Activated CD8-positive, alpha-beta memory T cell treated with anti-CD3 and anti-CD28 coated beads, Interleukin-2, amount 50 U/mL, for 48 hours (primary cell): Measurements from ENCODE around the gene CAMSAP1.

Experiments
- DNase-seq: peaks from one replicate; pipeline ENCODE4 v3.0.0-alpha.2; 2020

Gene CAMSAP1

DNA sequence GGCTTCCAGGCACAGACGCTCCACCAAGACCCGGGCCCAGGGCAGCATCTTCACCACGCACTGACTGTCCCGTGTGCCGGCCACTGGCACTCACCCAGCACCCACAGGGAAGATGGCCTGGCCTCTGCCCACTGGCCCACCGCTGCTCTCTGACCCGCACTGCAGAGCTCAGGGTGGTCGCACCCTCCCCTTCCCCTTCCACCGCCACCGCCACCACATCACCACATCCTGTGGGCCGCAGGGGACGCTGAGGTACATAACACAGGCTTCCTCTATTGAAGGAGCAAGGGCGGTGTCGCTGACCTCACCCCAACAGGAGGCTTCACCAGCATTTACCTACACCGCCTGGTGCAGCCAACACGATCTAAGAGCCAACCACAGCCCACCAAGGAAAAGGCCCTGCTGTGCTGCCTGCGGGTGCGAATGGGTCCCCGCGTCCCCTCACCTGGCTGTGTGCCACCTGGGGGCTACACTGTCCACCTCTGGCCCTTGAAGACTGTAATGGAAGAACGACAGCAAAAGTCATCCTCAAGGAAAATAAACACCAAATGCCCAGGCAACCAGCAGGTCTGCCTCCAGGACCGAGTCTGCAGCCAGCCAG, 101.8 kb downstream of the CAMSAP1 start:
- no peak for DNase-seq

DNA sequence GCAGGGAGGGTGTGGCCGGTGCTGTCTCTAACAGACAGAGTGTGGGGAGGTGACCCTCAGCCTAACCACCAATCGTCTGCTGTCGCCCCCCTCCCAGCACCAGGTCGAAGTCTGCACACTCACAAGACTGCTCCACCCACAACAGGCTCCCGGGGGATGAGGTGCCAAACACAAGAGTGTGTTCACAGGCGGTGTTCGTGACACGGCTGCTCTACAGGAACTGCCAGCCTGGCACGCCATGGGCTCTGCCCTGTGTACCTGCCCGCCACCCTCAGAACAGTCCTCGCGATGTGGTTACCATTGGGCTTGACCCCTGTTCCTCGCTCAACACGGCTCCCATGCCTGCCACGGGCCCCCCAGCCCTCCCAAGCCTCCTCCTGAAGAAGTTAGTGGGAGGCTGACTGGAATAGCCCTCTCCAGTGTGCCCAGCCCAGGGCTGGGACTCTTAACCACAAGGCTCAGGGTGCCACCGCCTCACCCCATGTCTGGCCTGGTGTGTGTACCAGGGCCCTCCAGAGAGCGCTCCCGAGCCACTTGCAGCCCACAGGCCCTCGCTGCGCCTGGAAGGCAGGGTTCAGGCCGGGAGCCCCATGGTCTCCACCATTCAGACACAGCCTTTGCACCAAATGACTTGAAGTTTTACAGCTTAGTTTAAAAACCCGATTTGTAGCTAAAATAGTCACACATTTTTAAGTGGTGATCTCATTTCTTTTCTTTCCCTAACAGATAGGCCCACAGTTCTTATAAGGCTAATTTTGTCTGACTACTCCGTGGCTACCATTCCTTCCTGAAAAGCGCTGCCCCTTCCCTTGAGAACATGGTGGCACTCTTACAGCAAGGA, 102.5 kb downstream of the CAMSAP1 start:
- no peak for DNase-seq

DNA sequence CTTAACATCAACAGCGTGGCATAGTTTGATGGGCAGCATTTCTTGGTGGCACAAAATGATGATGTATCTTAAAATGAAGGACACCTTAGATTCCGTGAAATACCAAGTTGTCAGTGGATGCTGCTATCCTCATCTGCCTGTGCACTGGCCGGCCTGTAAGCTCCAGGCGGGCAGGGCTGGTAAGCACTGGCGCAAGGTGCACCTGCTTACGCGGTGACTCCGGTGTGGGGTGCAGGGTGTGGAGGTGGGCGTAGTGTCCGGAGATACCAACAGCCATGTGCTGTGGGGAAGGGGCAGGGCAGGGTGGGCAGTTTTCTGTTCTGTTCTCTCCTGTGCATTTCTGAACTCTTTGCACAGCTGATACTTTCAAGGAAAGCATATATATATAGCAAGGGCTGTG, 103.9 kb downstream of the CAMSAP1 start:
- no peak for DNase-seq

DNA sequence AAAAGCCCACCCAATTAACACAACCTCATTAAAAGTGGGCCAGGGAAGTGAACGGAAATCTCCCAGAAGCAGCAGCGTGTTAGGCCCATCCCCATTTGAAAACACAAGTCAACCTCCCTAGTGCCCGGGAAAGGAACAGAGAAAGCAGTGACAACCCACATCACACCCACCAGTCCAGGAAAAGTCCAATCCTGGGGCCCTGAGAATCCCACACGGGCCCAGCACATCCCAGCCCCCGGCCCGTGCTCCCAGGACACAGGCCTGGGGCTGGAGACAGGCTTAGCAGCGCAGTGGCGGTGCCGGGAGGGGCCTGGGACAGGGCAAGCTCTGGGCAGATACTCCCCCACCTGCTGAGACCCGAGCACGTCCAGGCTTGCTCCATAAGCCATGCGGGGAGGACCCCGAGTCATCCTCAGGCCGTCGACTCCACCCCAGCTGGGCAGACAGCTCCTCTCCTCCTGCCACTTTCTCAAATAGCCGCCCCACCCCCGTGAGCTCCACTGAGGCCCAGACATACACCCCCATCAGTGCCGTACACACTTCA, 104.4 kb downstream of the CAMSAP1 start:
- no peak for DNase-seq

DNA sequence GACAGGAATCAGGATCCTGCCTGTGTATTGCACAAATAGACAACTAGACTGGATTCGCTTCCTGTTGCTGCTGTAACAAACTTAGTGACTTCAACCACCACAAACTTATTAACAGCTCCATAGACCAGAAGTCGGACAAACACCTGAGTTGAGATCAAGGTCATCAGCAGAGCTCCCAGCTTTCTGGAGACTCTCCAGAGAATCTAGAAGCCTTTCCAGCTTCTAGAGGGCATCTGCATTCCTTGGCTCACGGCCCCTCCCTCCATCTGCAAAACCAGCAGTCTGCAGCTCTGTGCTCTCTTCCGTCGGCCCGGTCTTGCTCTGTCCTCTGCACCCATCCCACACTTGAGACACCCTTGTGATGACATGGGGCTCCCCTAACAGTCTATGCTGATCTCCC, 106.3 kb downstream of the CAMSAP1 start:
- DNase-seq = no peak

DNA sequence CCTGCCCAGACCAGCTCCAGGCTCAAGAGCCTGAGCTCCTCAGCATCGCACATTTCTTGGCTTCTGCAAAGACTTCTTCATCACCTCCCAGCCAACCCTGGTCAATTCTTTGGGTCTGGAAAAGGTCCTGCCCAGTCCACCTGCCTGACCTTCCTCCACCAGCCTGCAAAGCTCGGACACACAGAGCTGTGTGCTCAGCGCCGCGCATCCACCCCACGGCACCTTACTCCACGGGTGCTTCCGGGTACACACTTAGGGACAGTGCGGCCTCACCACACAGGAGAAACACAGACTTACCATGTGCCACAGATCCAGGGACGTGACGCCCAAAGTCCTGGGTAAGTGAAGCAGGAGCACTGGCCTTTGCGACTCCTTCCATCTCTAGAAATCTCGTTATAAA, 108.1 kb downstream of the CAMSAP1 start:
- no peak for DNase-seq

DNA sequence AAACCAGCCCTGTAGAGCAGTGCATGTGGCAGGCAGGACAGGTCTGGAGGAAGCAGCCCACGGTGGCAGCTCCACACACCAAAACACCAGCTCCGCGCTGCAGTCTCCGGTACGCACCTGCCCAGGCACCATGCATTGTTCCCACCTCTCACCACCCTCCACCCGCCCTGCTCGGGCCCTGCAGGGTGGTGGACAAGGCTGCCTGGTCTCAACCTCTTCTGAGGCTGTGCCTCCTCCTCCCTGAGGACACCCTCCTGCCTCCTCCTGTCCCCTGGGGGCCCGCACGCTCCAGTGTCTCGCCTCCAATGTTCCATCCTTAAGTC, 109.1 kb downstream of the CAMSAP1 start:
- no peak for DNase-seq

DNA sequence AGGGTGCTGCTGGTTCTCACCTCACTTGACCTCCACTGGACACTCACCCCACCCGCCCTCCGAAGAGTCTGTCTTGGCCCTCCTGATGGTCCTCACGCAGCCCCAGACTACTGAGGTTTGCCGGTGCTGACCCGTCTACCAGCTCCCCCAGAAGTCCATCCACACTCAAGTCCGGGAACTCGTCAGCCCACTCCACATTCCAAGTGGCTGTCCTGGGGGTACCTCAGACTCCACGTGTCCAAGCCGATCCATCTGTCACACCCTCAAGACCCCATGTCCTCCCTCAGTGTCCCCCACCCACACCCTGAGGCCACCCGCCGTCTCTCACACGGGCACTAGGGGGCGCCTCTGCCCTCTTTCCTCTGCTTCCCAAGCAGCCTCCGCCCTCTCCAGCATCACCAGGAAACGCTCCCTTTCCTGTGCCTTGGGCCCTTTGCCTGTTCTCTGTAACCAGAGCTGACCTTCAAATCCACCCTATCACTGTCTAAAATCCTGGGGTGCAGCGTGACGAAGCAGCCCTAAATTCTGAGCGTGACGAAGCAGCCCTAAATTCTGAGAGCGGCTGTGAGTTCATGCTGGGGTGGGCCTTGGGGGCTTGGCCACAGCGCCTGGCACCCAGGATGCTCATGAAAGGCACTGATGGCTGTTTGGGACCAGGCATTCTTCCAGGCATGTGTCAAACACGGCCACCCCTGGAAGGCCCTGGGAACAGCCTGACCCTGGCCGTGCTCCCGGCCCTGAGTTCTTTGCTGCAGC, 109.7 kb downstream of the CAMSAP1 start:
- peak; percentile 78 for DNase-seq

DNA sequence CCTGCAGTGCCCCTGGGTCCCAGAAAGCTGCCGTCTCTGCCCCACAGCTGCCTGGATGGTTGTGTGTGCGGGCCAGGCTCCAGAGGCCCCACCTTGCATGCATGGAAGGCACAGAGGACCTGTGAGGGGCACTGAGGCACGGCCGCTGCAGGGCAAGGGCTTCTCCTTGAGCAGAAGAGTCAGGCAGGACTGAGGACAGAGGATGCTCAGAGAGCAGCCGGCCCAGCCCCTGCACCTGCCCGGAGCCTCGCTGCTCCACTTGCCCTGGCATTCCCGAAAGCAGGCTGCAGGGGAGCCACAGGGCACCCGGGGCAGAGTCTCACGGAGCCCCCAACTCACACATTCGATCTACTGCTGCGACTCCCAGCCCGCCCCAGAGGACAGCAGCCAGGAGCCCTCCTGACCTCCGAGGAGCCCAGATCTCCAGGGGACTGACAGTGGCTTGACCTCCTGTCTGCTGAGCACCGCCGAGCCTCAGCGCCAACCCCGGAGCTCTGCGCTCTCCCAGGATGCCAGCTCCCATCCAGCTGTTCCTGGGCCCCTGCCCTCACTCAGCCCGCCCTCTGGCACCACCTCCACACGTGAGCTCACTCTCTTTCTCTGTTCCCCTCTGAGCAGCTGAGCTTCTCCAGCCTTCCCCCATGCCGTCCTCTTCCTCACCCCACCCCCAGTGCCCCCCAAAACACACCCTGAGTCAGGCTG, 110.4 kb downstream of the CAMSAP1 start:
- no peak for DNase-seq

DNA sequence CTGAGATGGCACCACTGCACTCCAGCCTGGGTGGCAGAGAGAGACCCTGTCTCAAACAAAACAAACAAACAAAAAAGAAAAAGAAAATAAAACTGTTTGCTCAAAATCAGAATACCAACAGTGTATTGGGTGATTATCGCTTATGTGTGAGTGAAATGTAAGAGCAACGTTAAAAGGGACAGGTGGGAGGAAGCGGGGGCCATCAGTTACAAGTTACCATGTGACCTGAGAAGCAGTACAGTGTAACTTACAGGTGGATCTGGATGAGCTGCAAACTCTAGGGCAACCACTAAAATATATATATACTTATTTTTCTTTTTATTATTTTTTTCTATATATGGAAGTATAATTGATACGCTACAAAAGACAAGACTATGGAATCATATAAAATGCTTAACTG, 112.0 kb downstream of the CAMSAP1 start:
- DNase-seq = no peak

DNA sequence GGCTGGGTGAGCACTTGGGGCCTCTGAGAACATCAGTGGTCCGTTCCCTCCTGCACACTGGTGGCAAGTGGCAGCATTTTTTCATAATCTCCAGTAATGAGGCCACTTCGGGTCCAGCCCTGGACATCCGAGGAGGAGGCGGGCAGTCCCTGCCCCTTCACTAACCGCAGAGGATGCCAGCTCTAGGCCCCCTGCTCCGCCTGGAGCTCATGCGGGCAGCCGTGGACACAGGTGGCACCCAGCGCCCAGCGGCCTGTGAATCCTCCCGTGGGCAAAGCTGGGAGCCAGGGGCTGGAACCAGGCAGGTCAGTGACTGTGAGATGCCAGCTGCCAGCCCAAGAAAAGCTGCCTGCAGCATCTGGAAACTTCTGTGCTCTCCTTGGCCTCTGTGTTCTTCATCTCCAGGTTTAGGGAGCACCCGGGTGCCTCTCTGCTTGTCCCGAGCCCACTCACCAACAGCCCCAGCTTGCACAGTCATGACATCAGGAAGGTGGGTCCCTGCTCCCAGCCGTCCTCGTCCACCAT, 112.9 kb downstream of the CAMSAP1 start:
- no peak for DNase-seq

DNA sequence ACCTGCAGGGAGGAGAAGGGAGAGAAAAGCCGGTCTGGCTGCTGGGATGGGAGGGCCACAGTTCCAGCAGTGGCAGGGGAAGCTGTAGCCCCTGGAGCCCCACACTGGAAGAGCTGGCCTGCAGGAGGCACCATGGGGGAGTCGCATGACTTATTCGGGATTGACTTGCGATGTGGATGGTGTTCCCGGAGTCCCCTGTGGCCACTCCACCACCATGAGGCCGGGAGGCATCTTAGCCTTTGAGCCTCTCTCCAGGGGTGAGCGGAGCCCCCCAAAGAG, 113.3 kb downstream of the CAMSAP1 start:
- no peak for DNase-seq

DNA sequence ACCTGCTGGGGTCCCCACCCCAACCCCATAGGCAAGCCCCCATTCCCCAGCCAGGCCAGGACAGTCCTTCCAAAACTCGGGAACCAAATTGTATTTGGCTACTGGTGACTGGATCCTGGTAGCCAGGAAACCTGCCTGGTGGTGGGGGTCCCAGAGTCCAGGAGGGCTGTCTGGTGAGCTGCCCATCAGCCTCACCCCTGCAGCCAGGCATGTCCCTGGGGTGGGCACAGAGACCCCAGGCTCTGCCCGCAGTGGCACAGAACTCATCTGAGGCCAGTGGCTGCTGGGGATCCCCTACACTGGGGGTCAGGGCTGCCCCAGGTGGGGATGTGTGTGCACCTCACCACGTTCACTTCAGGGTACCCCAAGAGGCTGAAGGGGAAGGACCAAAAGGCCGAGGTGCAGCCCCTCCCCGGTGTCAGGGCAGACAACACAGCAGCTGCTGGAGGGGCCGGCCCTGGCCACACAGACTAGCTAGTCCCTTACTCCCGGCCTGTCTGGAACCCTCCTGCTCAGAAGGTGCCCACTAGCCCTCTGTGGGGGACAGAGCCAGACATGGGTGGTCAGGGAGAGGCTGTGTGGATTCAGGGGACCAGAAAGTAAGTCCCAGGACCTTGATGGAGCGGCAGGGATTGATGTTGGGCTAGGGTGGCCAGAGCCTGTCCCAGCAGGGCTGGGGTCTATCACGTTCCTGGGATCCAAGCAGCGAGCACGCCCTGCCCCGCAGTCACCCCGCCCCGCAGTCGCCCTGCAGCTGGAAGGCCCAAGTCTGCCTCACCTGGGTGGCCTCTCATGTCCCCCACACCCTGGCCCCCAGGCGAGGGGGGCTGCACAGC, 113.9 kb downstream of the CAMSAP1 start:
- DNase-seq = no peak

DNA sequence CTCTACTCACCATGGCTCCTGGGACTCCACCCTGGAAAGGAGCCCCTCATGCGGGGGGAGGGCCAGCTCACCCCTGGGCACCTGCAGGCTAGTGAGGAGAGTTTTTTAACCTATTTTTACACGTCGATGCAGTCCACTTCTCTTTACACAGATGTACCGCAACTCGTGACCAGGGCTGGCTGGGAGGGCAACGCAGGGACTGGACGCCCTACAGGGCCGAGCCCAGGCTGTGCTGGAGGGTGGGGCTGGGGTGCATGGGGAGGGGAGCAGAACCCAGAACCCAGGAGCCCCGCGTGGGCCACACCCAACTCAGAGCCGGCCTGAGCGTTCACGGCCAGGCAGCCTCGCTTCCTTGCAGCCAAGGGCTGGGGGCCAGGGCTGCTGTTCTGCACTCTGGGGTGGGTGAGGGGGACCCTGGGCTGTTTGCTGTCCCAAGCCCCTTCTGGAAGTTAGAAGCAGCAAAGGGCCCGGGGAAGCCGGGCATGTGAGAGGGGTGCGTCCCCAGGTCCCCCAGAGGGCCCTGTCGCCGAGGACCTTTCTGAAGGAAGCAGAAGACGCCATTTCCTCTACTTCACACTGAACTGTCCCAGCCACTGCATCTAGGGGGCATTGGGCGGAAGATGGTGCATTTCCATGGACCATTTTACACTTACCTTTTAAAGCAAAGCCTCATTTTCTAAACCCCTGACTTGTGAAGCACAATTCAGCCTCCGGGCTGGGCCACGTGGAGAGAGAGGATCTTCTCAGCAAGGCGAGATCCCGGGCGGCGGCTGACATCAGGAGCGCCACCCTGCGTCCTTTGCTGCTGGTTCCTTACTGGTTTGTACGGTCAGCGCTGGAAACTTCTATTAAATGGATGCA, 114.8 kb downstream of the CAMSAP1 start:
- no peak for DNase-seq

DNA sequence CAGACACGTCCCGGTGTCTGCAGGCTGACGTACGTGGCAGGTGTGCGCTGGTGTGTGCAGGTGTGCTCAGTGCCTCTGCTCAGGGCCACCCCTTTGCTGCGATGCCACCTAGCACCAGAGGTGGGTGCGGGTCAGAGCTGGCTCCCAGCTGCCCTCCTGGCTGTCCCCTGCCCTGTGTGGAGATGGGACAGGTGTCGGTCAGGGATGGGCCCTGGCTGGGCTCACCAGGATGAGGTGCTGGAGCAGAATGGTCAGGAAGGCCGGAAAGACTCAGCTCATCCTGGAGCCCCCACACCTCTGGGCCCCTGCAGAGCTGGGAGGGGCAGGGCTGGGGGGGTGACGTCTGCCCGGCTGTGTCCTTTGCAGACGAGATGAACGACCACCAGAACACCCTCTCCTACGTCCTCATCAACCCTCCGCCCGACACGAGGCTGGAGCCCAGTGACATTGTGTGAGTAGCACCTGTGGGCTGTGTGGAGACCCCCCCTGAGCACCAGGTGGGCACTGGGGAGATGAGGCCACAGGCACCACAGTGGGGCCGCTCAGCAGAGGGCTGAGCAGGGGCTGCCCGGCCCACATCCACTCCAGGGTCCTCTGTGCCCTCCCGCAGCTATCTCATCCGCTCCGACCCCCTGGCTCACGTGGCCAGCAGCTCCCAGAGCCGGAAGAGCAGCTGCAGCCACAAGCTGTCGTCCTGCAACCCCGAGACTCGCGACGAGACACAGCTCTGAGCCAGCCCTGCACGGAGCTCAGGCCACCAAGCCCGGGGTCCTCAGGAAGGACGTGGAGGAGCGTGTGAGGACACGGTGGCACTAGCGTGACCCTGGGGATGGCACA, 115.7 kb downstream of the CAMSAP1 start:
- no peak for DNase-seq

DNA sequence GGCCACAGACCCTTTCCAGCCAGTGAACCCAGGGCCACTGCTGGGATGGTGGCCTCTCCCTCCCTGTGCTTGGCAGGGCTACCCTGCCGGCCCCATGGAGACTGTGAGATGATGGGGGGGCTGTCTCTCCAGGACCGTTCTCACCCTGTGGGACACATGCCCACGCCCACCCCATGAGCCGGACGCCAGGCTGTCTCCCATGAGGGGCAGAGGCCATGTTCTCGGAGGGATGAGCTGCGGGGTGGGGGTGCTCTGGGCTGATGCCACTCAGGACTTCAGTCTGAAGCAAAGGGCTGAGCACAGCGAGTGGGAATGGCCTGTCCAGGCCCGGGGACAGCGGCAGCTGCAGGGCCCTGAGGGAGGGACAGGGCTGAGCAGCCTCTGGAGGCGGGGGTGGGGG, 116.5 kb downstream of the CAMSAP1 start:
- DNase-seq = no peak

DNA sequence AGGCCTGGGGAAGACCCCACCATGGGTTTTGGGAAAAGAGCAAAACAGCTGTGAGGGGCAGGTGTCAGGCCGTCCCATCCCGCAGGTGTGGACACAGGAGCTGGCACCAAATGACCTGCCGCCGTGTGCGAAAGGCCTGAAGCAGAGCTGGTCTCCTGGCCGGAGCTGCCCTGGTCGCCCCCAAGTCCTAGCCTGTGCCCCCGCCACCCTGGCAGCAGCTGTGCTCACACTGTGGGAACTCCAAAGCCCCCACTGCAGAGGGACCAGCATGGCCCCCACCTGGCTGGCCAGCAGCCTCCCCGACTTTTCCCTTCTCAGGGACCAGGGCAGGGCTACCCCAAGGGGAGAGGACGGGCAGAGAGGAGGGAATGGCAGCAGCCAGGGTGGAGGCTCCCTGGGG, 117.0 kb downstream of the CAMSAP1 start:
- DNase-seq = no peak

DNA sequence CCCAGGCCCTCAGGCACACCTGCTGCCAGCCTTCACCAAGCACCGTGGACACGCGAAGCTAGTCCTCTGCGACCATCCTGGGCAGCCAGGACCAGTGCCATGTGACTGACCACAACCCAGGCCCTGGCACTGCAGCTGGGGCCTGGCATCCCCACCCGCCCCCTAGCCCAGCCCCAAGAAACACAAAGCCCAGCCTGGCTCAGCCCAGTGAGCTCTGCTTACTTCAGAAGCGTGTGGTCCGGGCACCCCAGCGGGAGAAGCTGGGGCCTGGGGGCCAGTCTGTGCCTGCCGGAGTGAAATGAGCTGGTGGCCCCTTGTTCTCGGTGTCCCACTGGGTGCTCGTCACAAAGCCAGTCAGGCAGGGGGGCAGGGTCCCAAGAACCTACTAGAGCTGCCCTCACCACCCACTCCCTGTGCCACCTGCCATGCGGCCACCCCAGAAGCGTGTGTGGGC, 117.5 kb downstream of the CAMSAP1 start:
- no peak for DNase-seq

DNA sequence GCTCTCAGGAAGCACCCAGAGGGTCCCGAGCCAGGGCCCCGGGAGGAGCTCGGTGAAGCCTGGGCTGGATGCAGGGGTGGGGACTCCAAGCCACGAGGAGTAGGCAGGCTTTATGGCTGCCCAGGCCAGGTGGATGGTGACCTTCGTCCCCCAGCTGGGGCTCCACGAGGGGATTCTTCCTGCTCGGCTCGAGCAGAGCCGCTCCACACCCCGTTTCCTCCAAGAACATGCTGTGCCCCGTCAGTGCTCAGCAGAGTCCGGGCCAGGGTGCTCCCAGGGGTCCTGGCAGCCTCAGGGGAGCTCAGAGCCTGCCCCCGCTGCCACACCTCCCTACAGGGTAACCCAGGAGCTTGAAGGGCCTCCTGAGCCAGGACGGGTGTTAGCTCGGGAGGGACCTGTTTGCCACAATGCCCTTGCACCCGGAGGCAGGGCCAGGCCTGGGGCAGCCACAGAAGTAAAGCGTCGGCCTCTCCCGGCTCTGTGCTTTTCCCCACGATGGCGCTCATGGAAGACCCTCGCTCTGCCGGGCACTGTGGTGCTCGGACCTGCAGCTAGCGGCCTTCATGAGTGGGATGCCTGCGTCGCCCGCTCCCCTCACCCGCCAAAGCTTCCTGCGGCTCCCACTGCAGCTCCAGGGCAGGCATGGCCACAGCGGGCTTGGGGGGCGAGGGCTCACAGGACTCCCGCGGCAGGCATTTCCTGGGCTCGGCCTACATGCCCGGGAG, 118.6 kb downstream of the CAMSAP1 start:
- DNase-seq = no peak
